ENCODE data around the gene CATSPER3. TPM values are rescaled to one million over a fixed set of nuclear protein-coding genes. Genes with fewer than 3 reads are reported as not detected.

CATSPER3 gene
- total and polyA plus RNA-seq, 2 donors (not counting 1 experiment from before 2014, with no cell fraction given): 0.12 to 0.17 TPM

DNA sequence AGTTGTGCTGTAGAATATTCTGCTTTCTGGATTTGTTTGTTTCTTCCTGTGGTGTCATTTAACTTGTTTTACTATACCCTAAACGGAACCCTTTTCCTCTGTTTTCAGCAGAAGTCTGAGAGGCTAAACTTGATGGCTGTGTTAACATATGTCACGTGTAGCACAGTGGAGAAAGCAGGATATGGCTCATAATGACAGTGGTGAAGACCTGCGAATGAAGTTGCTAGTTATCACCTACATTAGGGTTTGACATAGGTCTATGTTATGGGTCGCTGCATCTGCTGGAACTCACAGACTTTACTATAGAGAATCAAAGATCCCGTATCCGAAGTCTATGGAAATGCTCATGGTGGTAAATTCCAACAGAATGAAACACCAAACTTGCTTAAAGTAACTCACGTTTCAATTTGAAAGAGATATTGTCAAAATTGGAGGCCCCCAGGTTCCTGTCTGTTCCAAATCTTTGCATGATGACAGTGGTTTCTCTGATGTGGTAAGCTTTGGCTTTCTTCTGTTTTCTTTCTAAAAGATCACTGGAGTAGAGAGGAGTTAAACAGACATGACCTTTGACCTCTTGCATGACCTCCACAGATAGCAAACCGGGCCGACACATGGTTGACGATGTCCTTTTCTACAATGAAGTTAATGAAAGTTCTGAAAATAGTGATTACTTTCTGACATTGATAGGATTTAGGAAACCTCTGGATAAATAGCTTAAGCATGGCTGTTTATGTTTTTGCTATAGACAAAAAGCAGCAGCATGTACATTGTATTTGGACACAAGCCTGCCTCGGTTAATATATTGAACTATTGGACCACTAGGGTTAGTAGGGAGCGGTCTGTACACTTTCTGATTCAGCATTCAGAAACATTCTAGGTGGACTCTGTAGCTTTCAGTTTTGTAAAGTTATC lies 3.1 kb upstream of the CATSPER3 start:
- Histone ChIP-seq H3K27me3 (ENCODE audit: control insufficient read depth, insufficient read depth, low read length) (no peaks in the 10 kb centered on the region), H3K4me1 (ENCODE audit: control insufficient read depth, extremely low read depth, insufficient read depth, low read length) (no peaks in the 10 kb centered on the region), H3K9me3 (ENCODE audit: control insufficient read depth, insufficient read depth, low read depth, low read length) (no peaks in the 10 kb centered on the region), H3K27ac (ENCODE audit: insufficient read depth, low read length) (no peak overlapping the region), H3K36me3 (ENCODE audit: control insufficient read depth, insufficient read depth, low read length) (peaks cover 1% of the 10 kb centered on the region), H3K4me2 (ENCODE audit: extremely low read depth, insufficient read depth, low read length) (no peak overlapping the region), H3K4me3 (replicated peaks in 1 of 4; ENCODE audit: control extremely low read depth in 1 of 4, insufficient read depth in 1 of 4, low read depth in 3 of 4, low read length in 4 of 4) (no peak overlapping the region), H4K20me1 (ENCODE audit: control insufficient read depth, extremely low read depth, insufficient read depth, low read length) (no peaks in the 10 kb centered on the region), H3K79me2 (ENCODE audit: control insufficient read depth, insufficient read depth, low read length) (no peaks in the 10 kb centered on the region), H2AFZ (ENCODE audit: low read length) (no peak overlapping the region), H3K9ac (ENCODE audit: insufficient read depth, low read length) (no peak overlapping the region)
- DNase-seq (ENCODE audit: low read depth in 2 of 2): no peak
- TF ChIP-seq EZH2 (IDR thresholded peaks at IDR 0.05; ENCODE audit: low read length, missing control alignments): no peak
- TF ChIP-seq, protein P1, sequence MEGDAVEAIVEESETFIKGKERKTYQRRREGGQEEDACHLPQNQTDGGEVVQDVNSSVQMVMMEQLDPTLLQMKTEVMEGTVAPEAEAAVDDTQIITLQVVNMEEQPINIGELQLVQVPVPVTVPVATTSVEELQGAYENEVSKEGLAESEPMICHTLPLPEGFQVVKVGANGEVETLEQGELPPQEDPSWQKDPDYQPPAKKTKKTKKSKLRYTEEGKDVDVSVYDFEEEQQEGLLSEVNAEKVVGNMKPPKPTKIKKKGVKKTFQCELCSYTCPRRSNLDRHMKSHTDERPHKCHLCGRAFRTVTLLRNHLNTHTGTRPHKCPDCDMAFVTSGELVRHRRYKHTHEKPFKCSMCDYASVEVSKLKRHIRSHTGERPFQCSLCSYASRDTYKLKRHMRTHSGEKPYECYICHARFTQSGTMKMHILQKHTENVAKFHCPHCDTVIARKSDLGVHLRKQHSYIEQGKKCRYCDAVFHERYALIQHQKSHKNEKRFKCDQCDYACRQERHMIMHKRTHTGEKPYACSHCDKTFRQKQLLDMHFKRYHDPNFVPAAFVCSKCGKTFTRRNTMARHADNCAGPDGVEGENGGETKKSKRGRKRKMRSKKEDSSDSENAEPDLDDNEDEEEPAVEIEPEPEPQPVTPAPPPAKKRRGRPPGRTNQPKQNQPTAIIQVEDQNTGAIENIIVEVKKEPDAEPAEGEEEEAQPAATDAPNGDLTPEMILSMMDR (conservative IDR thresholded peaks at IDR 0.05 in 1 of 2, IDR thresholded peaks at IDR 0.05 in 1 of 2; ENCODE audit: low read depth in 1 of 2, low read length in 2 of 2): no peak

DNA sequence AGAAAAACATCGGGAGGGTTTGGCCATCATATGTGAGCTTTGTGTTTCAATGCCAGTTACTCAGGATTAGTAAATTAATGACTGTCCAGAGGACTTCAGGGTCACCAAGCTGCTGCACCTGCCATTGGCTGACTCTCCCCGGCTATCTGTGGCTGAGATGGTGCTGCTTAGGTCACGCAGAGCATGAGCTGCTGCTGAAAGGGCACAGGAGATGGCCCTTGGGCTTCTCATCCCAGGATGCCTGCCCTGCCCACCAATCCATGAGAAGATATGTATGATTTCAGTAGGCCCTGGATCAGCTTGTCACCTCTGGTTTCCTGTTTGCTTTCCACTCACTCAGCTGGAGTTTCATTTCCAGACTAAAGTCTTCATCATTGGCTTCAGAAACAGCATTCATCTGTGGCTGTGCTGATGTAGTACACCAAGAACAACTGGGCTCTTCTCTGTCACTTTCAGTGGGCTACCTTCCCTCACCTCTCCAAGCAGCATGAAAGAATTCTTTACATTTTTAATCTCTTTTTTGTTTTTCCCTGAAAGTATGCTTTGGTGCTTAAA lies 2.4 kb upstream of the CATSPER3 start:
- H3K4me2 ChIP-seq (ENCODE audit: extremely low read depth, insufficient read depth, low read length): no peak overlapping the region
- no peak overlapping the region for H3K27ac ChIP-seq (ENCODE audit: insufficient read depth, low read length)
- H3K79me2 ChIP-seq (ENCODE audit: control insufficient read depth, insufficient read depth, low read length): no peaks in the 10 kb centered on the region
- TF ChIP-seq, protein P1 (conservative IDR thresholded peaks at IDR 0.05 in 1 of 2, IDR thresholded peaks at IDR 0.05 in 1 of 2; ENCODE audit: low read depth in 1 of 2, low read length in 2 of 2): no peak
- no peak for DNase-seq (ENCODE audit: low read depth in 2 of 2)
- peaks cover 1% of the 10 kb centered on the region for H3K36me3 ChIP-seq (ENCODE audit: control insufficient read depth, insufficient read depth, low read length)
- H2AFZ ChIP-seq (ENCODE audit: low read length): no peak overlapping the region
- H3K4me3 ChIP-seq (replicated peaks in 1 of 4; ENCODE audit: control extremely low read depth in 1 of 4, insufficient read depth in 1 of 4, low read depth in 3 of 4, low read length in 4 of 4): no peak overlapping the region
- no peaks in the 10 kb centered on the region for H4K20me1 ChIP-seq (ENCODE audit: control insufficient read depth, extremely low read depth, insufficient read depth, low read length)
- no peak overlapping the region for H3K9ac ChIP-seq (ENCODE audit: insufficient read depth, low read length)
- H3K27me3 ChIP-seq (ENCODE audit: control insufficient read depth, insufficient read depth, low read length): no peaks in the 10 kb centered on the region
- no peaks in the 10 kb centered on the region for H3K9me3 ChIP-seq (ENCODE audit: control insufficient read depth, insufficient read depth, low read depth, low read length)
- no peaks in the 10 kb centered on the region for H3K4me1 ChIP-seq (ENCODE audit: control insufficient read depth, extremely low read depth, insufficient read depth, low read length)

DNA sequence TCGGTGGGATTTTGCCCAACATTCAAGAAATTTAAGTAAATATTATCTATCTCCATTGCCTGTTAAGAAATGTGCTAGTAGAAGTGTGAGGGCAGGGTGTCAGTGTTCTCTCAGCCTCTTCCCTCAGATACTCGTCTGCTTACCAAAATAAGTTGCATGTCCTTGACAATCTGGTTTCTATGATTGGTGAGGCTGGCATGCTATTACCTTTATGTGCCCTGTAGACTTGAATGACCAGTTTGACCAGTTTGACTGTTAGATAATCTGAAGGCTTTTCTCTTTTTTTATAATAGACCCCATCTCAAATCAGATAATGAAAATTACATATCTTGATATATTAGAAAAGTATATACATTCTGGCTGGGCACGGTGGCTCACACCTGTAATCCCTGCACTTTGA lies 348 bp downstream of the CATSPER3 start:
- no peaks in the 10 kb centered on the region for H3K4me1 ChIP-seq (ENCODE audit: control insufficient read depth, extremely low read depth, insufficient read depth, low read length)
- H3K4me3 ChIP-seq (replicated peaks in 1 of 4; ENCODE audit: control extremely low read depth in 1 of 4, insufficient read depth in 1 of 4, low read depth in 3 of 4, low read length in 4 of 4): no peak overlapping the region
- H3K27me3 ChIP-seq (ENCODE audit: control insufficient read depth, insufficient read depth, low read length): no peaks in the 10 kb centered on the region
- H3K9ac ChIP-seq (ENCODE audit: insufficient read depth, low read length): no peak overlapping the region
- no peaks in the 10 kb centered on the region for H4K20me1 ChIP-seq (ENCODE audit: control insufficient read depth, extremely low read depth, insufficient read depth, low read length)
- no peak for TF ChIP-seq EZH2 (IDR thresholded peaks at IDR 0.05; ENCODE audit: low read length, missing control alignments)
- TF ChIP-seq, protein P1 (conservative IDR thresholded peaks at IDR 0.05 in 1 of 2, IDR thresholded peaks at IDR 0.05 in 1 of 2; ENCODE audit: low read depth in 1 of 2, low read length in 2 of 2): no peak
- no peak overlapping the region for H3K4me2 ChIP-seq (ENCODE audit: extremely low read depth, insufficient read depth, low read length)
- no peaks in the 10 kb centered on the region for H3K36me3 ChIP-seq (ENCODE audit: control insufficient read depth, insufficient read depth, low read length)
- H3K27ac ChIP-seq (ENCODE audit: insufficient read depth, low read length): no peak overlapping the region
- DNase-seq (ENCODE audit: low read depth in 2 of 2): no peak
- no peak overlapping the region for H2AFZ ChIP-seq (ENCODE audit: low read length)
- H3K9me3 ChIP-seq (ENCODE audit: control insufficient read depth, insufficient read depth, low read depth, low read length): no peaks in the 10 kb centered on the region
- H3K79me2 ChIP-seq (ENCODE audit: control insufficient read depth, insufficient read depth, low read length): no peaks in the 10 kb centered on the region

All from fibroblast of lung (primary cell).